CD4-positive, alpha-beta T cell treated with Interleukin-10 for 1 hour (primary cell): ENCODE results near the gene ZNRF3.
"Not testable (repeated sequence)": the region's sequence is repeated elsewhere in the genome, so short reads cannot be mapped to it uniquely, and the experiment has no call there.

Experiments used
- DNase-seq: peaks from one replicate; pipeline ENCODE4 v3.0.0-alpha.2; 2020

The ZNRF3 gene

GRCh38 chr22:28934026-28934425 lies 50.7 kb downstream of the ZNRF3 start:
- DNase-seq, result no peak

- no peak for DNase-seq
Measured at GRCh38 chr22:28935140-28935539, 51.8 kb downstream of the ZNRF3 start.

- no peak for DNase-seq
Measured at GRCh38 chr22:28935713-28936112, 52.3 kb downstream of the ZNRF3 start.

GRCh38 chr22:28936200-28936599 lies 52.8 kb downstream of the ZNRF3 start:
- no peak for DNase-seq

- no peak for DNase-seq
Measured at GRCh38 chr22:28937206-28938025, 54.0 kb downstream of the ZNRF3 start.

- no peak for DNase-seq
Measured at GRCh38 chr22:28938286-28938833, 55.0 kb downstream of the ZNRF3 start.

GRCh38 chr22:28939394-28939793 lies 56.0 kb downstream of the ZNRF3 start:
- DNase-seq, result no peak

GRCh38 chr22:28939932-28940331 lies 56.6 kb downstream of the ZNRF3 start:
- no peak for DNase-seq

- no peak for DNase-seq
Measured at GRCh38 chr22:28940441-28940840, 57.1 kb downstream of the ZNRF3 start.

GRCh38 chr22:28942333-28942732 lies 59.0 kb downstream of the ZNRF3 start:
- no peak for DNase-seq

GRCh38 chr22:28942801-28943500 lies 59.6 kb downstream of the ZNRF3 start:
- no peak for DNase-seq

- no peak for DNase-seq
Measured at GRCh38 chr22:28943501-28943879, 60.1 kb downstream of the ZNRF3 start.

GRCh38 chr22:28947125-28947524 lies 63.8 kb downstream of the ZNRF3 start:
- DNase-seq, result no peak

- DNase-seq, result no peak
Measured at GRCh38 chr22:28948424-28948823, 65.1 kb downstream of the ZNRF3 start.

GRCh38 chr22:28948860-28949551 lies 65.6 kb downstream of the ZNRF3 start:
- DNase-seq, result not testable (repeated sequence)

GRCh38 chr22:28949788-28950187 lies 66.4 kb downstream of the ZNRF3 start:
- DNase-seq, result no peak

- no peak for DNase-seq
Measured at GRCh38 chr22:28950617-28951411, 67.4 kb downstream of the ZNRF3 start.

- no peak for DNase-seq
Measured at GRCh38 chr22:28951530-28951929, 68.2 kb downstream of the ZNRF3 start.

GRCh38 chr22:28951969-28952521 lies 68.7 kb downstream of the ZNRF3 start:
- DNase-seq, result no peak

- no peak for DNase-seq
Measured at GRCh38 chr22:28952857-28953256, 69.5 kb downstream of the ZNRF3 start.

- no peak for DNase-seq
Measured at GRCh38 chr22:28953403-28953802, 70.0 kb downstream of the ZNRF3 start.
